ENCODE data around the gene AURKB. TPM values are rescaled to one million over a fixed set of nuclear protein-coding genes. Genes with fewer than 3 reads are reported as not detected.

AURKB gene
- total RNA-seq, 6 experiments from 2014 or later: 0.26 to 3.9 (median 1.5) TPM

DNA sequence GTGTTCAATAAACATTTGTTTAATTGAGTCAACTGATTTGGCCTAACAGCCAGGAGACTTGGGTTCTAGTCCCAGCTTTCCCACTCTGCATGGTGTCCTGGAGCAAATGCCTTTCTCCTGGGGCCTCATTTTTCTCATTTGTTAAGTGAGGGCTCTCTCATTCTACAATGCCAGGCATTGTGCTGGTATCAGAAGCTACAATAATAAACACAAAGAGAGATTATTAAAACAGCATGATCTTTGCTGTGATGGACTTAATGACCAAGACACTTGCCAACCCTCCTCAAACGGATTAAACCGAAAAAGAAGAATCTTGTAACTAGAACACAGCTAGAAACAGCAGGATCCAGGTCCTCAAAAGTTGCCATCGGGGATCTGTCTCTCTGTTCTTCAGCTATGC, 42.8 kb downstream of the AURKB start:
- no peak for TF ChIP-seq POLR2A (IDR thresholded peaks at IDR 0.05)
- TF ChIP-seq, protein P1, sequence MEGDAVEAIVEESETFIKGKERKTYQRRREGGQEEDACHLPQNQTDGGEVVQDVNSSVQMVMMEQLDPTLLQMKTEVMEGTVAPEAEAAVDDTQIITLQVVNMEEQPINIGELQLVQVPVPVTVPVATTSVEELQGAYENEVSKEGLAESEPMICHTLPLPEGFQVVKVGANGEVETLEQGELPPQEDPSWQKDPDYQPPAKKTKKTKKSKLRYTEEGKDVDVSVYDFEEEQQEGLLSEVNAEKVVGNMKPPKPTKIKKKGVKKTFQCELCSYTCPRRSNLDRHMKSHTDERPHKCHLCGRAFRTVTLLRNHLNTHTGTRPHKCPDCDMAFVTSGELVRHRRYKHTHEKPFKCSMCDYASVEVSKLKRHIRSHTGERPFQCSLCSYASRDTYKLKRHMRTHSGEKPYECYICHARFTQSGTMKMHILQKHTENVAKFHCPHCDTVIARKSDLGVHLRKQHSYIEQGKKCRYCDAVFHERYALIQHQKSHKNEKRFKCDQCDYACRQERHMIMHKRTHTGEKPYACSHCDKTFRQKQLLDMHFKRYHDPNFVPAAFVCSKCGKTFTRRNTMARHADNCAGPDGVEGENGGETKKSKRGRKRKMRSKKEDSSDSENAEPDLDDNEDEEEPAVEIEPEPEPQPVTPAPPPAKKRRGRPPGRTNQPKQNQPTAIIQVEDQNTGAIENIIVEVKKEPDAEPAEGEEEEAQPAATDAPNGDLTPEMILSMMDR (IDR thresholded peaks at IDR 0.05): no peak
- no peaks in the 10 kb centered on the region for H3K27me3 ChIP-seq
- DNase-seq (no peak), ATAC-seq (no peak)
- no peak overlapping the region for H3K27ac ChIP-seq
- no peaks in the 10 kb centered on the region for H3K9me3 ChIP-seq
- intact Hi-C loops (cut with DNase I): no loop called here
- no peak overlapping the region for H3K4me3 ChIP-seq
- peaks cover 0 to 16% (median 14%) of the 10 kb centered on the region in 4 donors for H3K4me1 ChIP-seq
- WGBS (ENCODE audit: insufficient coverage, low coverage, low lambda C conversion rate, missing lambda C conversion rate): 84% methylated on average over 3 of the region's 3 CpGs
- H3K36me3 ChIP-seq: no peaks in the 10 kb centered on the region

DNA sequence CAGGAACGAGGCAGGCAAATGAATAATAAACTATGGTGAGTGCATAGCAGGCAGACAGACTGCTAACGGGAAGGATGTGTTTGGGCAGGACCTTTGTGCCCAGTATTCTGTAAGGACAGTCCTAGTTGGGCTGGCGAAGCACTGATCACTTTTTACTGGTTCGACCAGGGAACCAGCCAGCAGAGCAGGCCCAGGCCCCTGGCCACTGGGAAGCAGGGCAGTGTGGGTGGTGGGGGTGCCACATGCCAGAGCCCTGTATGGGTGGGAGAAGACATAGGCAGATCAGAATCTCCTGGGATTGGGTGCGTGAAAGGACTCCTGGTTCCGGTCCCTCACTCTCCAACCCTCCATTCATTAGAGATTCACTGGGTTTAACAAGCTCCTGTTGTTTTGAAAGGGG, 43.6 kb downstream of the AURKB start:
- peak in 1 of 3 donors; percentile 16 for DNase-seq
- Histone ChIP-seq H3K27ac (no peak overlapping the region), H3K27me3 (no peaks in the 10 kb centered on the region), H3K4me3 (no peak overlapping the region), H3K9me3 (no peaks in the 10 kb centered on the region), H3K4me1 (peaks cover 0 to 18% (median 15%) of the 10 kb centered on the region in 4 donors), H3K36me3 (no peaks in the 10 kb centered on the region)
- intact Hi-C loops (cut with DNase I): no loop called here
- 100% methylated on average over 1 of the region's 6 CpGs for WGBS (ENCODE audit: insufficient coverage, low coverage, low lambda C conversion rate, missing lambda C conversion rate)
- ATAC-seq: no peak
- TF ChIP-seq, protein P1 (IDR thresholded peaks at IDR 0.05): no peak
- no peak for TF ChIP-seq POLR2A (IDR thresholded peaks at IDR 0.05)

GRCh38 chr17:8164815-8165131, 45.6 kb downstream of the AURKB start:
- H3K27me3 ChIP-seq: no peaks in the 10 kb centered on the region
- peaks cover 0 to 25% (median 19%) of the 10 kb centered on the region in 4 donors for H3K4me1 ChIP-seq
- DNase-seq (no peak), ATAC-seq (no peak)
- peaks cover 0 to 11% (median 0%) of the 10 kb centered on the region in 4 donors for H3K36me3 ChIP-seq
- no peaks in the 10 kb centered on the region for H3K9me3 ChIP-seq
- intact Hi-C loops (cut with DNase I): no loop called here
- H3K4me3 ChIP-seq: no peak overlapping the region
- 56% methylated on average over 6 of the region's 6 CpGs for WGBS (ENCODE audit: insufficient coverage, low coverage, low lambda C conversion rate, missing lambda C conversion rate)
- no peak for TF ChIP-seq POLR2A (IDR thresholded peaks at IDR 0.05)
- TF ChIP-seq, protein P1 (IDR thresholded peaks at IDR 0.05): no peak
- H3K27ac ChIP-seq: peak overlapping the region; percentile 99

GRCh38 chr17:8163978-8164814, 46.2 kb downstream of the AURKB start:
- peak; percentile 30 for TF ChIP-seq POLR2A (IDR thresholded peaks at IDR 0.05)
- TF ChIP-seq, protein P1 (IDR thresholded peaks at IDR 0.05): no peak
- H3K36me3 ChIP-seq: peaks cover 0 to 14% (median 0%) of the 10 kb centered on the region in 4 donors
- peaks cover 0 to 27% (median 19%) of the 10 kb centered on the region in 4 donors for H3K4me1 ChIP-seq
- ATAC-seq (peak; percentile 50 to 72 (median 59)), DNase-seq (peak in 2 of 3 donors; percentile 76 to 82)
- no peaks in the 10 kb centered on the region for H3K27me3 ChIP-seq
- H3K27ac ChIP-seq: peak overlapping the region; percentile 99
- H3K4me3 ChIP-seq: no peak overlapping the region
- no peaks in the 10 kb centered on the region for H3K9me3 ChIP-seq
- 12% methylated on average over 9 of the region's 13 CpGs for WGBS (ENCODE audit: insufficient coverage, low coverage, low lambda C conversion rate, missing lambda C conversion rate)
- intact Hi-C loops (cut with DNase I): no loop called here

Data from right lobe of liver (tissue), 6 donors.